ENCODE results near the gene TRPC4AP.

Gene TRPC4AP

GRCh38 chr20:35009665-35010328 lies 82.8 kb downstream of the TRPC4AP start:
- no peaks in the 10 kb centered on the region for H3K27me3 Mint-ChIP-seq (ENCODE audit: low read depth)
- H3K27ac Mint-ChIP-seq = no peak overlapping the region
- peaks cover 63% of the 10 kb centered on the region for H3K36me3 Mint-ChIP-seq (ENCODE audit: low read depth)
- peaks cover 7% of the 10 kb centered on the region for H3K4me1 Mint-ChIP-seq (ENCODE audit: low read depth)
- no peak for DNase-seq (ENCODE audit: low spot score)
- H3K4me3 Mint-ChIP-seq = no peak overlapping the region
- no peaks in the 10 kb centered on the region for H3K9me3 Mint-ChIP-seq

GRCh38 chr20:35008411-35009342 lies 83.9 kb downstream of the TRPC4AP start:
- Mint-ChIP-seq H3K27ac (no peak overlapping the region), H3K36me3 (ENCODE audit: low read depth) (peaks cover 63% of the 10 kb centered on the region), H3K27me3 (ENCODE audit: low read depth) (no peaks in the 10 kb centered on the region), H3K4me1 (ENCODE audit: low read depth) (peaks cover 4% of the 10 kb centered on the region), H3K4me3 (no peak overlapping the region), H3K9me3 (no peaks in the 10 kb centered on the region)
- DNase-seq (ENCODE audit: low spot score) = no peak

GRCh38 chr20:35007891-35008290 lies 84.7 kb downstream of the TRPC4AP start:
- no peak overlapping the region for H3K4me3 Mint-ChIP-seq
- H3K36me3 Mint-ChIP-seq (ENCODE audit: low read depth) = peaks cover 60% of the 10 kb centered on the region

GRCh38 chr20:35007413-35007812 lies 85.2 kb downstream of the TRPC4AP start:
- peaks cover 4% of the 10 kb centered on the region for H3K4me1 Mint-ChIP-seq (ENCODE audit: low read depth)
- no peak overlapping the region for H3K4me3 Mint-ChIP-seq
- H3K36me3 Mint-ChIP-seq (ENCODE audit: low read depth) = peaks cover 60% of the 10 kb centered on the region
- DNase-seq (ENCODE audit: low spot score) = no peak
- no peaks in the 10 kb centered on the region for H3K27me3 Mint-ChIP-seq (ENCODE audit: low read depth)
- no peaks in the 10 kb centered on the region for H3K9me3 Mint-ChIP-seq
- no peak overlapping the region for H3K27ac Mint-ChIP-seq

More at GRCh38 chr20:35007891-35008290, 84.7 kb downstream of the TRPC4AP start:
- DNase-seq (ENCODE audit: low spot score) = no peak
- Mint-ChIP-seq H3K9me3 (no peaks in the 10 kb centered on the region), H3K27me3 (ENCODE audit: low read depth) (no peaks in the 10 kb centered on the region), H3K4me1 (ENCODE audit: low read depth) (peaks cover 4% of the 10 kb centered on the region), H3K27ac (no peak overlapping the region)

- peaks cover 4% of the 10 kb centered on the region for H3K4me1 Mint-ChIP-seq (ENCODE audit: low read depth)
- H3K27me3 Mint-ChIP-seq (ENCODE audit: low read depth) = no peaks in the 10 kb centered on the region
- peaks cover 55% of the 10 kb centered on the region for H3K36me3 Mint-ChIP-seq (ENCODE audit: low read depth)
- no peak for DNase-seq (ENCODE audit: low spot score)
- no peaks in the 10 kb centered on the region for H3K9me3 Mint-ChIP-seq
- H3K27ac Mint-ChIP-seq = no peak overlapping the region
- no peak overlapping the region for H3K4me3 Mint-ChIP-seq
Observed at GRCh38 chr20:35006531-35006971, 86.1 kb downstream of the TRPC4AP start.

- Mint-ChIP-seq H3K36me3 (ENCODE audit: low read depth) (peaks cover 51% of the 10 kb centered on the region), H3K4me3 (no peak overlapping the region), H3K9me3 (no peaks in the 10 kb centered on the region), H3K4me1 (ENCODE audit: low read depth) (peaks cover 4% of the 10 kb centered on the region), H3K27ac (no peak overlapping the region), H3K27me3 (ENCODE audit: low read depth) (no peaks in the 10 kb centered on the region)
- no peak for DNase-seq (ENCODE audit: low spot score)
Observed at GRCh38 chr20:35006009-35006408, 86.6 kb downstream of the TRPC4AP start.

- H3K4me3 Mint-ChIP-seq = no peak overlapping the region
- H3K27ac Mint-ChIP-seq = no peak overlapping the region
- peaks cover 50% of the 10 kb centered on the region for H3K36me3 Mint-ChIP-seq (ENCODE audit: low read depth)
- no peak for DNase-seq (ENCODE audit: low spot score)
- no peaks in the 10 kb centered on the region for H3K27me3 Mint-ChIP-seq (ENCODE audit: low read depth)
- no peaks in the 10 kb centered on the region for H3K9me3 Mint-ChIP-seq
- peaks cover 2% of the 10 kb centered on the region for H3K4me1 Mint-ChIP-seq (ENCODE audit: low read depth)
Observed at GRCh38 chr20:35005463-35005961, 87.1 kb downstream of the TRPC4AP start.

- no peak overlapping the region for H3K4me3 Mint-ChIP-seq
- H3K36me3 Mint-ChIP-seq (ENCODE audit: low read depth) = peaks cover 50% of the 10 kb centered on the region
- H3K27ac Mint-ChIP-seq = peak overlapping the region; percentile 31
- H3K27me3 Mint-ChIP-seq (ENCODE audit: low read depth) = no peaks in the 10 kb centered on the region
- no peak for DNase-seq (ENCODE audit: low spot score)
- H3K4me1 Mint-ChIP-seq (ENCODE audit: low read depth) = no peaks in the 10 kb centered on the region
- no peaks in the 10 kb centered on the region for H3K9me3 Mint-ChIP-seq
Observed at GRCh38 chr20:35004749-35005462, 87.7 kb downstream of the TRPC4AP start.

GRCh38 chr20:35004051-35004725 lies 88.4 kb downstream of the TRPC4AP start:
- H3K4me3 Mint-ChIP-seq = no peak overlapping the region
- H3K27me3 Mint-ChIP-seq (ENCODE audit: low read depth) = no peaks in the 10 kb centered on the region
- DNase-seq (ENCODE audit: low spot score) = no peak
- no peaks in the 10 kb centered on the region for H3K4me1 Mint-ChIP-seq (ENCODE audit: low read depth)
- H3K9me3 Mint-ChIP-seq = no peaks in the 10 kb centered on the region
- peaks cover 46% of the 10 kb centered on the region for H3K36me3 Mint-ChIP-seq (ENCODE audit: low read depth)
- H3K27ac Mint-ChIP-seq = peak overlapping the region; percentile 31

GRCh38 chr20:35003211-35004031 lies 89.2 kb downstream of the TRPC4AP start:
- Mint-ChIP-seq H3K27me3 (ENCODE audit: low read depth) (no peaks in the 10 kb centered on the region), H3K36me3 (ENCODE audit: low read depth) (peaks cover 46% of the 10 kb centered on the region), H3K4me3 (no peak overlapping the region), H3K4me1 (ENCODE audit: low read depth) (no peaks in the 10 kb centered on the region), H3K9me3 (no peaks in the 10 kb centered on the region), H3K27ac (no peak overlapping the region)
- DNase-seq (ENCODE audit: low spot score) = no peak

- Mint-ChIP-seq H3K36me3 (ENCODE audit: low read depth) (peaks cover 49% of the 10 kb centered on the region), H3K4me1 (ENCODE audit: low read depth) (no peaks in the 10 kb centered on the region), H3K4me3 (no peak overlapping the region), H3K27ac (no peak overlapping the region), H3K9me3 (no peaks in the 10 kb centered on the region), H3K27me3 (ENCODE audit: low read depth) (no peaks in the 10 kb centered on the region)
- no peak for DNase-seq (ENCODE audit: low spot score)
Observed at GRCh38 chr20:35002426-35003210, 90.0 kb downstream of the TRPC4AP start.

- Mint-ChIP-seq H3K4me3 (no peak overlapping the region), H3K9me3 (no peaks in the 10 kb centered on the region), H3K4me1 (ENCODE audit: low read depth) (no peaks in the 10 kb centered on the region), H3K27ac (no peak overlapping the region), H3K36me3 (ENCODE audit: low read depth) (peaks cover 50% of the 10 kb centered on the region), H3K27me3 (ENCODE audit: low read depth) (no peaks in the 10 kb centered on the region)
- no peak for DNase-seq (ENCODE audit: low spot score)
Observed at GRCh38 chr20:35001596-35002362, 90.8 kb downstream of the TRPC4AP start.

Data from T-helper 2 cell treated with Interferon-gamma antibody and Interleukin-4, amounts not matched to agents 5 μg/mL and 100 μg/mL, for 36 hours (primary cell).